Natural killer cell treated with Interleukin-12 subunit alpha and Interleukin-12 subunit beta and Interleukin-15 and Interleukin-18, amount 100 ng/mL, for 72 hours (primary cell): ENCODE data around the gene ATXN7L3B. TPM values are rescaled to one million over a fixed set of nuclear protein-coding genes. Genes with fewer than 3 reads are reported as not detected.

ENCODE experiments used
- ATAC-seq, 2 donors: fragments of 150-1000 bp; cut with Tn5 transposase in 1 of 2; sonication (Bioruptor Pico), chemical (Tn5 transposase) in 1 of 2; 2 replicates each; pipeline ENCODE4 v1.10.0; 2021
- DNase-seq: peaks from one replicate; pipeline ENCODE4 v3.0.0; 2022; ENCODE audit warnings: low spot score
- H3K27ac Mint-ChIP-seq, 2 donors: 1 replicate in 1 of 2; 2 replicates in 1 of 2; pipeline ENCODE4 v1.8.0; 2022; ENCODE audit warnings: mixed read lengths in 2 of 2, mild to moderate bottlenecking in 1 of 2, moderate library complexity in 1 of 2
- H3K27me3 Mint-ChIP-seq, 2 donors: 1 replicate in 1 of 2; 2 replicates in 1 of 2; pipeline ENCODE4 v1.8.0; 2022; ENCODE audit warnings: mixed read lengths in 2 of 2
- H3K36me3 Mint-ChIP-seq: one replicate; pipeline ENCODE4 v1.8.0; 2022; ENCODE audit warnings: mixed read lengths
- H3K4me1 Mint-ChIP-seq, 2 donors: 1 replicate in 1 of 2; 2 replicates in 1 of 2; pipeline ENCODE4 v1.8.0; 2022; ENCODE audit warnings: low read depth in 2 of 2, mixed read lengths in 2 of 2, mild to moderate bottlenecking in 1 of 2
- H3K4me3 Mint-ChIP-seq: one replicate; pipeline ENCODE4 v1.8.0; 2022; ENCODE audit warnings: mixed read lengths
- H3K9me3 Mint-ChIP-seq: 2 replicates; pipeline ENCODE4 v1.8.0; 2022; ENCODE audit warnings: mixed read lengths
- total RNA-seq, 2 donors: library from RNA; stranded (reverse); gene quantifications; one replicate each; pipeline ENCODE4 v1.2.3, GENCODE V29; 2022

Gene ATXN7L3B
- total RNA-seq, 2 donors from 2014 or later: 18.4 to 22.0 TPM

DNA sequence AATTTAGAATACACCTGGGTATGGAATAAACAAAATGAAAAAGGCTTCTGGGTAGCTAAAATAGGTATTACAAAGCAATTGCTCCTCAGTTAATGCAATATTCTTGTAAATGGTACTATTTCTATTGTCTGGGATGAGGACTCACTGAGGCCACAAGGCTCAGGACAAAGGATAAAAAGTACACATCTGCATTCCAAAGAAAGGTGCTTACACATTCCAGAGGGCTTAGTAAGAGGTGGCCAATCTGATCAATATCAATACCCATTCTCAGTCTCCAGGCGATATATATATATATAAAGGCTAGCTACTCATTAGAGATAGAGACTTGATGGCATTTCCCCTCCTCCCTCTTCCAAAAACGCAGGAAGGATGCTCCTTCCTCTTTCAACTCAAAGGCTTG lies 43.8 kb downstream of the ATXN7L3B start:
- no peaks in the 10 kb centered on the region for H3K9me3 Mint-ChIP-seq
- no peaks in the 10 kb centered on the region for H3K36me3 Mint-ChIP-seq
- H3K27ac Mint-ChIP-seq: no peak overlapping the region
- DNase-seq: no peak
- H3K4me1 Mint-ChIP-seq: no peaks in the 10 kb centered on the region
- H3K4me3 Mint-ChIP-seq: no peak overlapping the region
- peaks cover 7 to 17% of the 10 kb centered on the region in 2 donors for H3K27me3 Mint-ChIP-seq
- ATAC-seq: no peak

DNA sequence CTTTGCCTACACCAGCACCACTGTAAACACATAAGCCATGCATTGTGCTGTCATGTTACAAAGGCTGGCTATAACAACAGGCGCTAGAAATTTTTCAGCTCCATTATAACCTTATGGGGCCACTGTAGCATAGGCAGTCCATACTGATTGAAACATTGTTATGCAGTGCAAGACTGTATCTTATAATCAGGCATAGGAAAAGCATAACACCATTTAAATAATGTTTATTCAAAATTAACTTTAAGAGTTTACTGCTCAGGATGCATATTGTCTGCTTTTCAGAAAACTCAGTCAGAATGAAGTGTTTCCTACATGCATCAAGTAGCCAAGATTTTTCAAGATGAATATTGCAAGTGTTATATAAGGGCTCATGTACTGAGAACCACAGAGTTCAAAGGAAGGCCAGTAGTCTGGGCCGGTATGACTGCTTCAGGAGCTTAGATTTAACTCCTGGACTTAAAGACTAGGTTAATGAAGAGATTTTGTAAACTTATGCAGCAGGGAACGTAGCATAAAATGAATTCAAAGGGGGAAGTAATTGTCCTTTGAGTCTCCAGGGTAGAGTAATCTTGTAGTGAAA lies 46.9 kb downstream of the ATXN7L3B start:
- DNase-seq (no peak), ATAC-seq (no peak)
- peaks cover 4 to 16% of the 10 kb centered on the region in 2 donors for H3K27me3 Mint-ChIP-seq
- no peak overlapping the region for H3K27ac Mint-ChIP-seq
- H3K36me3 Mint-ChIP-seq: no peaks in the 10 kb centered on the region
- H3K4me3 Mint-ChIP-seq: no peak overlapping the region
- no peaks in the 10 kb centered on the region for H3K9me3 Mint-ChIP-seq
- no peaks in the 10 kb centered on the region for H3K4me1 Mint-ChIP-seq

DNA sequence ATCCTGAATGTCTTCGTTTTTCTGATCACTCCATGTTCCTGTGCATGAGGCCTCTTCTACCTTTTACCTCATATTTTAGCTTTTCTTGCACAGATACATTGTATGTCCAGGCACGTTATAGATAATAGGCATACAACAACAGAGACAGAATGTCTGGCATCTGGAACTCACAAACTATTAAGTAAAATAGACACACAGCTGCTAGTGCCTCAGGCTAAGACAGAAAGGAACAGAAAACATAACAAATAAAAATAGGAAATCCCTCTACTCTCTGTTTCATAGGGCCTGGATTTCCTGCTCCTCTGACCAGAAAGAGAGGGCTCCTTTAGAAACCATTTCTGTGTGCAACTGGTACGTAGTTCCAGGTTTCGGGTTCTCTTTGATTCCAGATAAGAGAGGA lies 48.6 kb downstream of the ATXN7L3B start:
- Mint-ChIP-seq H3K36me3 (no peaks in the 10 kb centered on the region), H3K4me1 (no peaks in the 10 kb centered on the region), H3K4me3 (no peak overlapping the region), H3K27ac (no peak overlapping the region), H3K27me3 (peaks cover 0 to 10% of the 10 kb centered on the region in 2 donors), H3K9me3 (no peaks in the 10 kb centered on the region)
- ATAC-seq (no peak), DNase-seq (no peak)
